HepG2 (cell line): ENCODE results near the gene ZNF513. TPM values are rescaled to one million over a fixed set of nuclear protein-coding genes. Genes with fewer than 3 reads are reported as not detected.

Experiments
- AHR ChIP-seq: IDR thresholded peaks from 2 replicates; pipeline ENCODE4 v1.6.1; 2018; ENCODE audit warnings: missing genetic modification reagents, missing compliant biosample characterization
- BCLAF1 ChIP-seq: fragments of 450-650 bp; IDR thresholded peaks from 2 replicates; pipeline ENCODE4 v1.6.1; 2017; ENCODE audit warnings: mild to moderate bottlenecking
- CBX2 ChIP-seq, 2 experiments: fragments of 200-600 bp in 1 of 2; sonication (generic); formaldehyde crosslinking in 1 of 2; IDR thresholded peaks; 2 replicates each; pipeline versions ENCODE4 v1.7.0 to v1.8.1; 2018 to 2022; ENCODE audit warnings: low read depth in 2 of 2, low read length in 1 of 2, mild to moderate bottlenecking in 1 of 2, missing genetic modification reagents in 1 of 2
- CC2D1A ChIP-seq: sonication (generic); formaldehyde crosslinking; IDR thresholded peaks from 2 replicates; pipeline ENCODE4 v1.8.1; 2023; ENCODE audit warnings: mild to moderate bottlenecking, missing genetic modification reagents
- GPN1 ChIP-seq: sonication (generic); formaldehyde crosslinking; IDR thresholded peaks from 2 replicates; pipeline ENCODE4 v1.5.1; 2020; ENCODE audit warnings: missing genetic modification reagents, borderline replicate concordance
- GZF1 ChIP-seq: sonication (generic); formaldehyde crosslinking; IDR thresholded peaks from 2 replicates; pipeline ENCODE4 v1.5.1; 2020; ENCODE audit warnings: mild to moderate bottlenecking, missing genetic modification reagents
- HDAC2 ChIP-seq: sonication (generic); formaldehyde crosslinking; IDR thresholded peaks from 2 replicates; pipeline ENCODE4 v1.4.0; 2020; ENCODE audit warnings: missing genetic modification reagents
- MED1 ChIP-seq: sonication (generic); formaldehyde crosslinking; IDR thresholded peaks from 2 replicates; pipeline ENCODE4 v1.4.0; 2020; ENCODE audit warnings: missing genetic modification reagents
- MIXL1 ChIP-seq: IDR thresholded peaks from 2 replicates; pipeline ENCODE4 v1.6.1; 2016
- REXO4 ChIP-seq: sonication (generic); formaldehyde crosslinking; IDR thresholded peaks from 2 replicates; pipeline ENCODE4 v1.8.0; 2022; ENCODE audit warnings: missing genetic modification reagents, mild to moderate bottlenecking, borderline replicate concordance
- SMARCC2 ChIP-seq: fragments of 450-650 bp; IDR thresholded peaks from 2 replicates; pipeline ENCODE4 v1.6.1; 2017; ENCODE audit warnings: antibody characterized with exemption, mild to moderate bottlenecking
- TBP ChIP-seq: sonication (generic); formaldehyde crosslinking; IDR thresholded peaks from 2 replicates; pipeline ENCODE4 v1.5.0; 2020; ENCODE audit warnings: missing genetic modification reagents
- TCF7L2 ChIP-seq: IDR thresholded peaks from 2 replicates; pipeline ENCODE4 v1.6.1; 2011; ENCODE audit warnings: mild to moderate bottlenecking, low read depth, low read length, moderate library complexity
- ZBTB25 ChIP-seq: IDR thresholded peaks from 2 replicates; pipeline ENCODE4 v1.6.1; 2018; ENCODE audit warnings: missing genetic modification reagents
- ZNF253 ChIP-seq: sonication (generic); formaldehyde crosslinking; IDR thresholded peaks from 2 replicates; pipeline ENCODE4 v1.8.0; 2022; ENCODE audit warnings: mild to moderate bottlenecking, missing genetic modification reagents, borderline replicate concordance
- ZNF333 ChIP-seq: sonication (generic); formaldehyde crosslinking; IDR thresholded peaks from 2 replicates; pipeline ENCODE4 v1.4.0; 2020; ENCODE audit warnings: mild to moderate bottlenecking, missing genetic modification reagents, borderline replicate concordance
- ZNF430 ChIP-seq: sonication (generic); formaldehyde crosslinking; IDR thresholded peaks from 2 replicates; pipeline ENCODE4 v1.9.0; 2021; ENCODE audit warnings: mild to moderate bottlenecking, missing genetic modification reagents
- ZNF569 ChIP-seq: sonication (generic); formaldehyde crosslinking; IDR thresholded peaks from 2 replicates; pipeline ENCODE4 v1.5.0; 2020; ENCODE audit warnings: mild to moderate bottlenecking, missing genetic modification reagents, moderate library complexity, borderline replicate concordance
- ZNF589 ChIP-seq: sonication (generic); formaldehyde crosslinking; conservative IDR thresholded peaks from 2 replicates; pipeline ENCODE4 v1.8.0; 2022; ENCODE audit warnings: mild to moderate bottlenecking, moderate library complexity, missing genetic modification reagents
- ZNF713 ChIP-seq: sonication (generic); formaldehyde crosslinking; IDR thresholded peaks from 2 replicates; pipeline ENCODE4 v1.4.0; 2020; ENCODE audit warnings: mild to moderate bottlenecking, missing genetic modification reagents
- polyA plus RNA-seq, 8 experiments: library from polyadenylated mRNA; depleted of rRNA in 3 of 8; stranded (reverse) in 7 of 8; unstranded in 1 of 8; fragments of >200 nt; fragmentation: Illumina TruSeq in 4 of 8; extraction: Trizol in 4 of 8; gene quantifications; 2 replicates each; pipeline versions ENCODE4 v1.2.1 to v1.2.3, GENCODE V29; 2011 to 2016; ENCODE audit warnings: low read depth in 4 of 8, missing spikeins in 1 of 8, mixed read lengths in 1 of 8; ENCODE audit not compliant: insufficient read depth in 1 of 8
- total RNA-seq, 5 experiments: library from RNA; depleted of rRNA; stranded (reverse); fragments of >200 nt; fragmentation: Illumina TruSeq; extraction: Trizol; gene quantifications; 2 replicates each; pipeline ENCODE4 v1.2.3, GENCODE V29; 2016; ENCODE audit warnings: low read depth in 1 of 5
- TF ChIP-seq, protein P1 (sequence below): sonication (generic); formaldehyde crosslinking; IDR thresholded peaks from 2 replicates; pipeline ENCODE4 v1.8.0; 2022; ENCODE audit warnings: mild to moderate bottlenecking, missing genetic modification reagents, borderline replicate concordance
- TF ChIP-seq, protein P2 (sequence below): sonication (generic); formaldehyde crosslinking; IDR thresholded peaks from 2 replicates; pipeline ENCODE4 v1.4.0; 2020; ENCODE audit warnings: missing genetic modification reagents

Gene ZNF513
- total and polyA plus RNA-seq, 2 of the 13 experiments (the other 11 are each of a cell fraction or from before 2014, with no cell fraction given), result 4.9 to 6.3 TPM

- TF ChIP-seq SMARCC2, result no peak
- TF ChIP-seq ZNF713, result 0 out of 2 replicates have a peak, but pooled peaks have one; percentile 90
- TF ChIP-seq, protein P1, sequence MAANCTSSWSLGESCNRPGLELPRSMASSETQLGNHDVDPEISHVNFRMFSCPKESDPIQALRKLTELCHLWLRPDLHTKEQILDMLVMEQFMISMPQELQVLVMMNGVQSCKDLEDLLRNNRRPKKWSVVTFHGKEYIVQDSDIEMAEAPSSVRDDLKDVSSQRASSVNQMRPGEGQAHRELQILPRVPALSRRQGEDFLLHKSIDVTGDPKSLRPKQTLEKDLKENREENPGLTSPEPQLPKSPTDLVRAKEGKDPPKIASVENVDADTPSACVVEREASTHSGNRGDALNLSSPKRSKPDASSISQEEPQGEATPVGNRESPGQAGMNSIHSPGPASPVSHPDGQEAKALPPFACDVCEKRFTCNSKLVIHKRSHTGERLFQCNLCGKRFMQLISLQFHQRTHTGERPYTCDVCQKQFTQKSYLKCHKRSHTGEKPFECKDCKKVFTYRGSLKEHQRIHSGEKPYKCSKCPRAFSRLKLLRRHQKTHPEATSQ (CRISPR knock-in tag), result 0 out of 2 replicates have a peak, but pooled peaks have one; percentile 70
- peak; percentile 89 for TF ChIP-seq ZNF333
- TF ChIP-seq ZNF253 (CRISPR knock-in tag), result peak; percentile 35; the same call in 1 of the 2 replicates
- TF ChIP-seq TBP (CRISPR knock-in tag), result no peak
- TF ChIP-seq, protein P2, sequence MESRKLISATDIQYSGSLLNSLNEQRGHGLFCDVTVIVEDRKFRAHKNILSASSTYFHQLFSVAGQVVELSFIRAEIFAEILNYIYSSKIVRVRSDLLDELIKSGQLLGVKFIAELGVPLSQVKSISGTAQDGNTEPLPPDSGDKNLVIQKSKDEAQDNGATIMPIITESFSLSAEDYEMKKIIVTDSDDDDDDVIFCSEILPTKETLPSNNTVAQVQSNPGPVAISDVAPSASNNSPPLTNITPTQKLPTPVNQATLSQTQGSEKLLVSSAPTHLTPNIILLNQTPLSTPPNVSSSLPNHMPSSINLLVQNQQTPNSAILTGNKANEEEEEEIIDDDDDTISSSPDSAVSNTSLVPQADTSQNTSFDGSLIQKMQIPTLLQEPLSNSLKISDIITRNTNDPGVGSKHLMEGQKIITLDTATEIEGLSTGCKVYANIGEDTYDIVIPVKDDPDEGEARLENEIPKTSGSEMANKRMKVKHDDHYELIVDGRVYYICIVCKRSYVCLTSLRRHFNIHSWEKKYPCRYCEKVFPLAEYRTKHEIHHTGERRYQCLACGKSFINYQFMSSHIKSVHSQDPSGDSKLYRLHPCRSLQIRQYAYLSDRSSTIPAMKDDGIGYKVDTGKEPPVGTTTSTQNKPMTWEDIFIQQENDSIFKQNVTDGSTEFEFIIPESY (CRISPR knock-in tag), result no peak
- no peak for TF ChIP-seq ZNF569 (CRISPR knock-in tag)
- 0 out of 2 replicates have a peak, but pooled peaks have one; percentile 55 for TF ChIP-seq CC2D1A (CRISPR knock-in tag)
- TF ChIP-seq TCF7L2, result no peak
- peak; percentile 40; the same call in 1 of the 2 replicates for TF ChIP-seq HDAC2 (CRISPR knock-in tag)
- no peak; the same call in none of the 2 replicates for TF ChIP-seq ZNF589 (CRISPR knock-in tag)
- no peak for TF ChIP-seq GPN1 (CRISPR knock-in tag)
- no peak for TF ChIP-seq BCLAF1
- no peak for TF ChIP-seq CBX2 (IDR thresholded peaks at IDR 0.05; ENCODE audit: low read depth, low read length)
- no peak; the same call in 1 of the 2 replicates for TF ChIP-seq CBX2 (CRISPR knock-in tag; IDR thresholded peaks at IDR 0.05; ENCODE audit: low read depth)
- TF ChIP-seq REXO4 (CRISPR knock-in tag), result peak; percentile 84; the same call in 1 of the 2 replicates
- TF ChIP-seq GZF1 (CRISPR knock-in tag), result 0 out of 2 replicates have a peak, but pooled peaks have one; percentile 61
- TF ChIP-seq ZBTB25 (CRISPR knock-in tag), result peak; percentile 89
- TF ChIP-seq ZNF430, result peak; percentile 97
- peak; percentile 86 for TF ChIP-seq MED1 (CRISPR knock-in tag)
- TF ChIP-seq AHR (CRISPR knock-in tag), result peak; percentile 71; the same call in 1 of the 2 replicates
- peak; percentile 54; the same call in 1 of the 2 replicates for TF ChIP-seq MIXL1 (CRISPR knock-in tag)
These were observed 24.0 kb downstream of the ZNF513 start, which contains the start of gene GTF3C2 (continued) for GRCh38 chr2:27356382-27357181.
